Measurements from ENCODE around the gene NOS1AP.

The NOS1AP gene

DNA sequence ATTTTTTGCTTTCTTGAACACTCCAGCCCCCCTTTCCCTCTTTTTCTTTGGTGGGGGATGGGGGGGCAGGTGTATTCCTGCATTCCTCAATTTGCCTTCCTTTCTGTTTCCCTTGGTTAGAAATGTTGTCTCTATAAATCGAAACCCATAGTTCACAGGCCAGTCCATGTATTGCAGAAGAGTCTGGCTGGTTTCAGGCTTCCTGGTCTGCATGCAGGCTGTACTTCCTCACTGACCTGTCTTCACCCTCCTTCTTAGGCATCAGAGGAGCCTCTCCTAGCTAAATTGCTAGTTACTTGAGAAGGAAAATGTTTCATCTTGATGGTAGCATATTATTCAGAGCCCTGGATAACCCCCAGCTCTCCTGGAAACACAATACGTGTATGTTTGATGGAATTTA is 167.1 kb downstream of the NOS1AP start:
- Histone ChIP-seq H3K27me3 (ENCODE audit: control insufficient read depth, low read length) (peaks cover 12% of the 10 kb centered on the region; the same call in 1 of the 2 replicates), H3K4me1 (ENCODE audit: control insufficient read depth, low read length) (no peaks in the 10 kb centered on the region), H3F3A (ENCODE audit: control insufficient read depth, insufficient read depth) (no peaks in the 10 kb centered on the region)

GRCh38 chr1:162240577-162240976 is 171.1 kb downstream of the NOS1AP start:
- H3K36me3 ChIP-seq (ENCODE audit: control insufficient read depth, low read length): no peaks in the 10 kb centered on the region
- no peaks in the 10 kb centered on the region for H3K9me2 ChIP-seq (replicated peaks; ENCODE audit: control insufficient read depth, low read length)
- H3K9me3 ChIP-seq (ENCODE audit: control insufficient read depth, insufficient read depth, low read length): no peaks in the 10 kb centered on the region
- TF ChIP-seq CTCF (IDR thresholded peaks at IDR 0.05; ENCODE audit: low read depth, low read length, poor library complexity, severe bottlenecking) (no peak), EZH2phosphoT487 (IDR thresholded peaks at IDR 0.05; ENCODE audit: borderline replicate concordance, low read length) (no peak)
- H3K4me3 ChIP-seq (ENCODE audit: low read length): no peak overlapping the region
- H4K20me1 ChIP-seq (ENCODE audit: control insufficient read depth, insufficient read depth, low read depth, low read length): no peaks in the 10 kb centered on the region
- H3K4me1 ChIP-seq (ENCODE audit: control insufficient read depth, low read length): no peaks in the 10 kb centered on the region
- no peak overlapping the region for H3K27ac ChIP-seq (ENCODE audit: low read depth, low read length)
- H3K4me2 ChIP-seq (ENCODE audit: low read length): no peak overlapping the region
- no peaks in the 10 kb centered on the region for H3F3A ChIP-seq (ENCODE audit: control insufficient read depth, insufficient read depth)
- no peaks in the 10 kb centered on the region for H3K79me2 ChIP-seq (ENCODE audit: control insufficient read depth, low read length)
- H3K27me3 ChIP-seq (ENCODE audit: control insufficient read depth, low read length): 0 out of 2 replicates have a peak, but pooled peaks cover 3% of the 10 kb centered on the region

More for the DNA sequence above, 167.1 kb downstream of the NOS1AP start:
- Histone ChIP-seq H3K79me2 (ENCODE audit: control insufficient read depth, low read length) (no peaks in the 10 kb centered on the region), H3K9me3 (ENCODE audit: control insufficient read depth, insufficient read depth, low read length) (no peaks in the 10 kb centered on the region), H3K36me3 (ENCODE audit: control insufficient read depth, low read length) (no peaks in the 10 kb centered on the region), H3K27ac (ENCODE audit: low read depth, low read length) (no peak overlapping the region), H3K9me2 (replicated peaks; ENCODE audit: control insufficient read depth, low read length) (no peaks in the 10 kb centered on the region), H4K20me1 (ENCODE audit: control insufficient read depth, insufficient read depth, low read depth, low read length) (no peaks in the 10 kb centered on the region), H3K4me3 (ENCODE audit: low read length) (no peak overlapping the region), H3K4me2 (ENCODE audit: low read length) (no peak overlapping the region)
- no peak for TF ChIP-seq CTCF (IDR thresholded peaks at IDR 0.05; ENCODE audit: low read depth, low read length, poor library complexity, severe bottlenecking)

- no peak overlapping the region for H3K27ac ChIP-seq (ENCODE audit: low read depth, low read length)
- no peaks in the 10 kb centered on the region for H3K36me3 ChIP-seq (ENCODE audit: control insufficient read depth, low read length)
- H4K20me1 ChIP-seq (ENCODE audit: control insufficient read depth, insufficient read depth, low read depth, low read length): no peaks in the 10 kb centered on the region
- H3K4me1 ChIP-seq (ENCODE audit: control insufficient read depth, low read length): no peaks in the 10 kb centered on the region
- no peak overlapping the region for H3K4me3 ChIP-seq (ENCODE audit: low read length)
- H3K9me2 ChIP-seq (replicated peaks; ENCODE audit: control insufficient read depth, low read length): no peaks in the 10 kb centered on the region
- 0 out of 2 replicates have a peak, but pooled peaks cover 3% of the 10 kb centered on the region for H3K27me3 ChIP-seq (ENCODE audit: control insufficient read depth, low read length)
- H3F3A ChIP-seq (ENCODE audit: control insufficient read depth, insufficient read depth): no peaks in the 10 kb centered on the region
- H3K79me2 ChIP-seq (ENCODE audit: control insufficient read depth, low read length): no peaks in the 10 kb centered on the region
- no peak for TF ChIP-seq EZH2phosphoT487 (IDR thresholded peaks at IDR 0.05; ENCODE audit: borderline replicate concordance, low read length)
- no peak for TF ChIP-seq CTCF (IDR thresholded peaks at IDR 0.05; ENCODE audit: low read depth, low read length, poor library complexity, severe bottlenecking)
- no peak overlapping the region for H3K4me2 ChIP-seq (ENCODE audit: low read length)
- H3K9me3 ChIP-seq (ENCODE audit: control insufficient read depth, insufficient read depth, low read length): no peaks in the 10 kb centered on the region
Observed at GRCh38 chr1:162242804-162243203, 173.3 kb downstream of the NOS1AP start.

Data from DOHH2 (cell line).